Fibroblast of mammary gland (primary cell): Measurements from ENCODE around the gene JMJD1C.

Experiments
- DNase-seq: peaks from one replicate; pipeline ENCODE4 v3.0.0-alpha.2; 2010; ENCODE audit warnings: low read depth
- H3K4me3 ChIP-seq: 2 replicates; pipeline ENCODE4 v1.5.1; 2011; ENCODE audit warnings: low read depth, mild to moderate bottlenecking, low read length, moderate library complexity; ENCODE audit not compliant: control insufficient read depth
- CTCF ChIP-seq: conservative IDR thresholded peaks from 2 replicates; pipeline ENCODE4 v1.5.1; 2011; ENCODE audit warnings: low read depth, low read length, inconsistent platforms; ENCODE audit not compliant: control insufficient read depth, insufficient read depth

Gene JMJD1C

GRCh38 chr10:63133821-63134557 is 331.8 kb downstream of the JMJD1C start:
- TF ChIP-seq CTCF: no peak
- DNase-seq: peak; percentile 47
- H3K4me3 ChIP-seq: peak overlapping the region; percentile 93

- peak within 1 kb of the TSS; percentile 93 for H3K4me3 ChIP-seq
- peak; percentile 1 for TF ChIP-seq CTCF
- DNase-seq: peak; percentile 99
These were observed 332.5 kb downstream of the JMJD1C start, which contains the start of gene NRBF2 for GRCh38 chr10:63133056-63133820. Gene NRBF2 (plus strand): TSS chr10:63133328. CDS start chr10:63133471, 143 bp downstream.

- no peak for DNase-seq
- H3K4me3 ChIP-seq: peak overlapping the region; percentile 20
- TF ChIP-seq CTCF: no peak
These were observed 333.1 kb downstream of the JMJD1C start for GRCh38 chr10:63132651-63133055.

- no peak for DNase-seq
- TF ChIP-seq CTCF: no peak
- H3K4me3 ChIP-seq: no peak overlapping the region
These were observed 335.9 kb downstream of the JMJD1C start for GRCh38 chr10:63129888-63130287.

- TF ChIP-seq CTCF: no peak
- no peak overlapping the region for H3K4me3 ChIP-seq
- no peak for DNase-seq
These were observed 337.3 kb downstream of the JMJD1C start for GRCh38 chr10:63128443-63128842.

- TF ChIP-seq CTCF: no peak
- no peak for DNase-seq
- no peak overlapping the region for H3K4me3 ChIP-seq
These were observed 340.3 kb downstream of the JMJD1C start for GRCh38 chr10:63125459-63125858.
